Skin epidermis (tissue), 12 donors: ENCODE results near the gene CYBB.
"Not testable (repeated sequence)": the region's sequence is repeated elsewhere in the genome, so short reads cannot be mapped to it uniquely, and the experiment has no call there.

Source experiments
- H3K27ac ChIP-seq, 21 experiments: fragments of 200-600 bp; sonication (generic) in 11 of 21; one replicate each; pipeline ENCODE4 v1.5.0; 2020; ENCODE audit warnings: mild to moderate bottlenecking in 3 of 21, inconsistent platforms in 2 of 21, moderate library complexity in 2 of 21
- H3K4me3 ChIP-seq, 7 experiments: fragments of 200-600 bp; sonication (generic) in 2 of 7; one replicate each; pipeline ENCODE4 v1.5.0; 2020; ENCODE audit warnings: inconsistent platforms in 2 of 7, mild to moderate bottlenecking in 2 of 7, moderate library complexity in 1 of 7

Gene CYBB

GRCh38 chrX:37779857-37780256, at the start of gene CYBB:
CYBB (plus strand) TSS chrX:37780059; CDS start chrX:37780078, 19 bp downstream.
- Histone ChIP-seq H3K27ac (peak within 1 kb of the TSS in 3 of 21 experiments; percentile 7 to 40 (median 21)), H3K4me3 (peak within 1 kb of the TSS in 1 of 7 experiments; percentile 3)

DNA sequence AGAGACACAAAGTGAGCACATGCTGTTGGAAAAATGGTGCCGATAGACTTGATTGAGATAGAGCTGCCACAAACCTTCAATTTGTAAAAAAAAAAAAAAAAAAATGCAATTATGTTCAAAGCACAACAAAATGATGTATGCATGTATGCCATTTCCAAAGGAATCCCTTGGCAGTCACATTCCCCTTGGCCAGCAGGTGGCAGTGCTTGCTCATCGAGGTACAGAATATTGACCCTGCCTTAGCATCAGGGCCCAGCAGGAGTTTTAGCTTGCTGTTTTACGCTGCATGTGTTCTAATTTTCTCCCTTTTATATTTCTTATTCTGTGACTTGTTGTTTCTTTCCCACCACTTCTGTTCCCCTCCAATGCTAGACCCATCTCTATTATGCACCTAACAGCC, 34.5 kb upstream of the CYBB start:
- H3K27ac ChIP-seq: no peak overlapping the region
- H3K4me3 ChIP-seq: no peak overlapping the region

GRCh38 chrX:37745835-37746217, 34.0 kb upstream of the CYBB start:
- H3K4me3 ChIP-seq: no peak overlapping the region
- H3K27ac ChIP-seq: peak overlapping the region in 2 of 21 experiments; percentile 6 to 44

DNA sequence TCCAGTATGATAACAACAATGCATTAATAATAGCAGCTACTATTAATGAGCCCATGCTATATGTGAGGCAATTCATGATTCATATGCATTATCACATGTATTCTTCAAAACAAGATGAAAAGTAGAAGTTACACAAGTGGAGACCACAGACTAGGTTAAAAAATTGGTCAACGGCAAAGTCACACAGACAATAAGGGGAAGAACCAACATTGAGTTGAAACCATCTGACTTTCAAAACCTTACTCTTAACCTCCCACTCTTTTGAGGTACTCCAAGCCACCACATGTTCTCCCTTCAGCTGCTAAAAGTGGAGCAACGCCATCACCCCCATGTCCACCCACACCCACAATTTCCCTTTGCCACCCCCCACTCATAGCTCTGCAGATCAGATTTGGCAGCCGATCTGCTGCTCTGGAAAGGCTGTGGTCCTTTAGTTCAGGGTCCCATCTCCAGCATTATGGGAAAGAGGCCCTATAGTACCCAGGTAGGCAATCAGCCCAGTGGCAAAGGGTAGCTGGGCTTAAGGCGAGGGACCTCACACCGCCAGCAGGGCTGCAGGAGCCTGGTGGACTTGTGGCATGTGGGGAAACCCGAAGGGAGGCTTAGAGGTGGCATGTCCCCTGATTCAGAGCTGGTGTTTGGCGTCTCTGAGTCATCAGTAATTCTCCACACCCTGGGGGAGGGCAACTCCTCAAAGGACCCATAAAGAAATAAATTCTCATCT, 33.5 kb upstream of the CYBB start:
- Histone ChIP-seq H3K27ac (peak overlapping the region in 2 of 21 experiments; percentile 6 to 16), H3K4me3 (no peak overlapping the region)

GRCh38 chrX:37746951-37747350, 32.9 kb upstream of the CYBB start:
- peak overlapping the region in 1 of 21 experiments; percentile 16 for H3K27ac ChIP-seq

DNA sequence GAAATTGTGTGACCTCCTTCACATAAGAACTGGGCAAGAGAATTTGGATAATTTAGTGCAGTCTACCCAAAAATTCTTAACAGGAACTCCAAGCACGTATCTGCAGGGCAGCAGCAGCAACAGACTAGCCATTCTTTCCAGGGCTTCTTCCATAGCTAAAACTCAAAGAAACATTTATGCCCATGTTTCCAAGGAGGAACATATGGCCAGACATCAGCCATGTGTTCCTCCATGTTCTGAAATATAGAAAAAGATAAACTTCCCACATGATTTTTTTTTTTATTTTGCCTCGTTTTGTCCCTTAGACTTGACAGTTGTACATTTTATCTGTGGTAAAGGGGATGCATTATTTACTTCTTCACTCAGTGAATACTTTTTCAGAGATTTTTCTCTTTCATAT, 27.6 kb upstream of the CYBB start:
- H3K27ac ChIP-seq: no peak overlapping the region

More at GRCh38 chrX:37746951-37747350, 32.9 kb upstream of the CYBB start:
- H3K4me3 ChIP-seq: no peak overlapping the region

DNA sequence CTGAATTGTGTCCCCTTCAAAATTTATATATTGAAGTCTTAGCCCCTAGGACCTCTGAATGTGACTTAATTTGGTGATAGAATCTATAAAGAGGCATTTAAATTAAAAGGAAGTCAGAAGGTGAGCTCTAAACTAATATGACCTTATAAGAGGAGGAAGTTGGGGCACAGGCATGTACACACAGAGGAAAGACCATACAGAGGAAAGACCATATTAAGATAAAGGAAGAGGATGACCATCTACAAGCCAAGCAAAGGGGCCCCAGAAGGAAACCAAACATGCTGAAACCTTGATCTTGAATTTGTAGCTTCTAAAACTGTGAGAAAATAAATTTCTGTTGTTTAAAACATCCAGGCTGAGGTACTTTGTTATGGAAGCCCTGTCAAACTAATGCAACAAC, 26.9 kb upstream of the CYBB start:
- Histone ChIP-seq H3K4me3 (no peak overlapping the region), H3K27ac (no peak overlapping the region)

More for the DNA sequence above, 27.6 kb upstream of the CYBB start:
- H3K4me3 ChIP-seq: no peak overlapping the region

GRCh38 chrX:37753384-37753783, 26.5 kb upstream of the CYBB start:
- Histone ChIP-seq H3K27ac (peak overlapping the region in 1 of 21 experiments; percentile 43), H3K4me3 (no peak overlapping the region)

GRCh38 chrX:37754516-37754915, 25.3 kb upstream of the CYBB start:
- Histone ChIP-seq H3K27ac (peak overlapping the region in 5 of 21 experiments; percentile 12 to 67 (median 45)), H3K4me3 (no peak overlapping the region)

- no peak overlapping the region for H3K4me3 ChIP-seq
- H3K27ac ChIP-seq: peak overlapping the region in 5 of 21 experiments; percentile 12 to 67 (median 45)
These were observed 24.8 kb upstream of the CYBB start for GRCh38 chrX:37755025-37755424.

- Histone ChIP-seq H3K4me3 (no peak overlapping the region), H3K27ac (no peak overlapping the region)
These were observed 22.8 kb upstream of the CYBB start for GRCh38 chrX:37757082-37757481.

DNA sequence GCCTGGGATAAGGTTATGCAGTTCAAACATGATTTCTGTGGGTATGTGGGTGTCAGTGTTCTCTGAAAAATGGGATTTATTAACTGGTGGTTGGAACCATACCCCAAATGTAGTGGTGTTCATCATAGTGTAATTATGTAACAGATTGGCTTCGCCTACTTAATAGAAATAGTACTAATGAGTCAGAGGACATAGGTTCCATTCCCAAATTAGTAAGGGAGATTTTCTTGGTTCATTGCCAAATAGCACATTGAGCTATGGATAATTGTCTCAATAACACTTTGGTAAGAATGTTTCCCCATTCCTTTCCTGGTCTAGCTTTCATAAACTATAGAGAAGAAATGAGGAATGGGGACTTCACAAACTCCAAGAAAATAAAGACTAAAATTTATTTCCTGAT, 20.5 kb upstream of the CYBB start:
- Histone ChIP-seq H3K27ac (no peak overlapping the region), H3K4me3 (no peak overlapping the region)

DNA sequence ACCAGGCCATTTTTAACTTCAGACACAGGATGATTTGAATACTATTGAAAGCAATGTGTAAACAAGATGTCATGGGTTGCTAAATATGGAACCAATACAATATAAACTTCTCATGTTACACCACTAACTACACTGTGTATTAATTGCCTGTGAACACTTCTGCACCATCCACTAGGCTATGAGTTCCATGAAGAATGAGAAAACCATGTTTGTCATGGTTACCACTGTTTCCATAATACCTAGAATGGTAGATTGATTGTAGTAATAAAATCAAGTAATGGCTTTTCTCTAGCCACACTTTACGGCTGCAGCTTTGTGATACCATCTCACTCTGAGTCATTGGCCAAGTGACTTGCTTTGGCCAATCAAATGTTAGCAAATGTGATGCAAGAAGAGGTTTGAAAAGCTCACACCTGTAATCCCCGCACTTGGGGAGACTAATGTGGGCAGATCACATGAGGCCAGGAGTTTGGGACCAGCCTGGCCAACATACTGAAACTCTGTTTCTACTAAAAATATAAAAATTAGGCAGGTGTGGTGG, 19.9 kb upstream of the CYBB start:
- Histone ChIP-seq H3K27ac (no peak overlapping the region), H3K4me3 (no peak overlapping the region)

GRCh38 chrX:37763400-37763799, 16.5 kb upstream of the CYBB start:
- Histone ChIP-seq H3K27ac (peak overlapping the region in 1 of 21 experiments; percentile 21), H3K4me3 (no peak overlapping the region)

DNA sequence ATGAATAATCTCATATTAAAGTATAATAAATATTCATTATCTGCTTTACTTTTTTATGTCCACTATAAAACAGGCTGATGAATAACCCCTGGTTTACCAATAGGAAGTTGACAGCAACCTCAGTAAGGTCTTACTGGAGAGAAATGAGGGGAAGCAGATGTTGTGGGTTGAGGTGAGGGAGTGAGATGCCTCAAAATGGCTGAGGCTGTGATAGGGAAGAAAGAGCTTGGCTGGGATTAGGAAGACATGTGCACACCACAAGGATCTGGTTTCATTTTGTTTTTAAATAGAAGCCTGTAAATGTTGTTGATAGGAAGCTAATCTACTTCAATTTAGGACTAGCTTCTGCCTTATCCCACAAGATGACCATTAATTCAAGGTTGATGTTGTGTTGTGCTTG, 14.4 kb upstream of the CYBB start:
- H3K4me3 ChIP-seq: no peak overlapping the region
- H3K27ac ChIP-seq: no peak overlapping the region

DNA sequence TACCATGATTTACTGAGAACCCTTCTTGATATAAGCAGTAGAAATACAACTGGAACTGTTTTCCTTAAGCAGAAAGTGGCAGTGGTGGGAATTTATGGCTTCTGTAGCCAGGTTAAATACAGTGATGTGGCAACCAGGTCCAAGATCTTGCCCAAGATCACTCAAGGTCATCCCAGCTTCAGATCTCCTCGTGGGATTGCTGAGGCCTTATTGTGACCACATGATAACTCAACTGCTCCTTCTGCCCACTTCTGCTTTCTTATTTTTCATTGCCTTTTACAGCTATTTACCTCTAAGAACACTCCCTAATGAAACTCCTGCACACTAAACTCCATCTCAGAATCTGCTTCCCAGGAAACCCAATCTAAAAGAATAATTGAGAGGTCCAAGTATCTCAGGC, 12.4 kb upstream of the CYBB start:
- no peak overlapping the region for H3K27ac ChIP-seq
- no peak overlapping the region for H3K4me3 ChIP-seq

- H3K27ac ChIP-seq, H3K4me3 ChIP-seq: not testable (repeated sequence)
These were observed 11.0 kb upstream of the CYBB start for GRCh38 chrX:37768866-37769265.

DNA sequence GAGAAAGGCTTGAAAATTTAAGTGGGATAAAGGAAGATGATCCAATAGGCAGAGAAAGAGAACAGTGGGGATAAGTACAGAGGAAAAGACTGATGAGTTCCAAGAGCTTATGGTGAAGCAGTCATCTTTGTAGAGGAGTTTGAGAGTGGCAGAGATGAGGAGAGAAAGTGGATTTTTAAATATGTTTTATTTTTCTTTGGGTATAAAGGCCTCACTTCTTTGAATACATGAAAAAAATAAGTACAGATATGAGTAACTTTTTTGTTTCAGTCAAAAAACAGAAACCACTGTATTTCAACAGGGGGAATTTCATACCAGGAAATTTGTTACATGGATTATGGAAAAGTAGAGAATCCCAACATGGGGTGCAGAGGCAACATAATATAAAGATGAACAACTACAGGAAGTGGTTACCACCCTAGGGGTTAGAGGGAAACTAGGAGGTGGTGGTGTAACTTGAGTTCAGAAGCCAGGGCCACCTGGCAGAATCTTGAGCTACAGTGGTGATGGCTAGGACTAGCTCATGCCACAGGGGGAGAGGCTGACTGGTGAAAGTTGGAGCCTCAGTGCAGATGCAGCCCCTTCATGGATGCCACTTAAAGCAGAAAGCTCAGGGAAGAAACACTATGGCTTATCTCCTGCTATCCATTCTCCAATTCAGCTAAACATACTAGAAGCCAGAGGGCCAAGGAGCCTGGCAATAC, 3.4 kb upstream of the CYBB start:
- H3K4me3 ChIP-seq: no peak overlapping the region
- peak overlapping the region in 3 of 21 experiments; percentile 9 to 57 (median 30) for H3K27ac ChIP-seq

- peak overlapping the region in 1 of 21 experiments; percentile 9 for H3K27ac ChIP-seq
- H3K4me3 ChIP-seq: no peak overlapping the region
These were observed 2.9 kb upstream of the CYBB start for GRCh38 chrX:37776987-37777325.

DNA sequence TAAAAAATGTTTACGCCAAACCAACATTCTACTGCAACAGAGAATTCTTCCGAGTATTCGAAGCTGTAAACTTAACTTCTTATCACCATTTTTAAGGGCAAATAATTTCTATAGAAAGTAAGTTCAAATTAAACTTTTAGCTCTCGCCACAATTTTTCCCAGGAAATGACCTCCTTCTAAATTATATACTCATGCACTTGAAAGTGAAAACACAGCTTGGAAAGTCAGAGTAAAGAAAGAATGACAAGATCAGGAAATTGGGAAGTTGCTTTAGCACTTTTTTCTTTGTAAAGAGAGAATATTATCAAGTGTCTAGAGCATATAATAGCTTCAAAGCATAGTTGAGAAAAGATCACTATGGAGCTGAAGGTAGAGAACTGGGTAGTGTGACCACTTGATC, 1.2 kb downstream of the CYBB start:
- Histone ChIP-seq H3K27ac (peak overlapping the region in 4 of 21 experiments; percentile 7 to 40 (median 24)), H3K4me3 (peak overlapping the region in 1 of 7 experiments; percentile 3)

DNA sequence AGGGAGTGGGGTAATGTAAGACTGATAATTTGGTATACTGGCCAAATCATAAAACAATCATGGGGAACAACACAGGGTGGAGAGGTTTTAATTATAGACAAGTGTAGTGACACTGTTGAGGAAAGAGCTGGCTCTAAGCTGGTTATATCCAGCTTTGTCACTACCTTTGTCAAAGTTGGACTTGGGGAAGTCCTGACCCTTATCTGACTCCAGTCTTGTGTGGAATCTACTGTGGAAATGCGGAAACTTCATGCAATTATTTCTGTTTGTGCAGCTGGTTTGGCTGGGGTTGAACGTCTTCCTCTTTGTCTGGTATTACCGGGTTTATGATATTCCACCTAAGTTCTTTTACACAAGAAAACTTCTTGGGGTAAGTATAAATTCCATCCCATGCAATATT, 2.0 kb downstream of the CYBB start:
- peak overlapping the region in 2 of 7 experiments; percentile 3 to 4 for H3K4me3 ChIP-seq
- H3K27ac ChIP-seq: peak overlapping the region in 2 of 21 experiments; percentile 7 to 40
